SK-N-SH treated with all-trans-retinoic acid at 6 μM for 48 hours (cell line): Measurements from ENCODE around the gene CCDC40.

Source experiments
- BACH2 ChIP-seq: fragments of 250-450 bp; sonication (Bioruptor Pico); IDR thresholded peaks from 2 replicates; pipeline ENCODE4 v1.9.0; 2021; ENCODE audit warnings: mild to moderate bottlenecking, borderline replicate concordance
- CREB5 ChIP-seq: fragments of 250-450 bp; sonication (Bioruptor Pico); IDR thresholded peaks from 2 replicates; pipeline ENCODE4 v1.5.1; 2020; ENCODE audit warnings: low read depth, mild to moderate bottlenecking, moderate library complexity
- CSRNP3 ChIP-seq: fragments of 250-450 bp; sonication (Bioruptor Pico); IDR thresholded peaks from 2 replicates; pipeline ENCODE4 v1.5.1; 2021; ENCODE audit warnings: mild to moderate bottlenecking, moderate library complexity
- GLIS3 ChIP-seq: fragments of 250-450 bp; sonication (Bioruptor Pico); IDR thresholded peaks from 2 replicates; pipeline ENCODE4 v1.5.0; 2020; ENCODE audit warnings: mild to moderate bottlenecking, moderate library complexity
- ISL1 ChIP-seq: fragments of 250-450 bp; sonication (Bioruptor Pico); IDR thresholded peaks from 2 replicates; pipeline ENCODE4 v2.1.2; 2022; ENCODE audit warnings: mild to moderate bottlenecking, moderate library complexity
- OSR1 ChIP-seq: fragments of 250-450 bp; sonication (Bioruptor Pico); IDR thresholded peaks from 2 replicates; pipeline ENCODE4 v1.8.0; 2022; ENCODE audit warnings: moderate library complexity, mild to moderate bottlenecking, inconsistent platforms
- RARB ChIP-seq: fragments of 250-450 bp; sonication (Bioruptor Pico); IDR thresholded peaks from 2 replicates; pipeline ENCODE4 v1.8.0; 2021; ENCODE audit warnings: mild to moderate bottlenecking, moderate library complexity
- TCF4 ChIP-seq: fragments of 250-450 bp; sonication (Bioruptor Pico); IDR thresholded peaks from 2 replicates; pipeline ENCODE4 v1.8.0; 2021; ENCODE audit warnings: mild to moderate bottlenecking, moderate library complexity, borderline replicate concordance
- ZC3H10 ChIP-seq: fragments of 250-450 bp; sonication (Bioruptor Pico); IDR thresholded peaks from 2 replicates; pipeline ENCODE4 v1.5.1; 2021; ENCODE audit warnings: mild to moderate bottlenecking, moderate library complexity
- ZFP3 ChIP-seq: fragments of 250-450 bp; sonication (Bioruptor Pico); IDR thresholded peaks from 2 replicates; pipeline ENCODE4 v1.5.0; 2020; ENCODE audit warnings: mild to moderate bottlenecking, moderate library complexity
- ZFP30 ChIP-seq: fragments of 450-650 bp; formaldehyde crosslinking; IDR thresholded peaks from 2 replicates; pipeline ENCODE4 v1.5.0; 2022; ENCODE audit warnings: mild to moderate bottlenecking, moderate library complexity
- ZNF565 ChIP-seq: fragments of 450-650 bp; formaldehyde crosslinking; conservative IDR thresholded peaks from 2 replicates; pipeline ENCODE4 v1.5.0; 2020; ENCODE audit warnings: low read depth, mild to moderate bottlenecking, moderate library complexity

GRCh38 chr17:80108036-80108971 is 71.9 kb downstream of the CCDC40 start:
- TF ChIP-seq RARB (CRISPR knock-in tag), result no peak
- no peak for TF ChIP-seq TCF4 (CRISPR knock-in tag)
- TF ChIP-seq BACH2 (CRISPR knock-in tag), result no peak
- TF ChIP-seq CSRNP3 (CRISPR knock-in tag), result no peak
- TF ChIP-seq ZFP30 (CRISPR knock-in tag), result no peak
- no peak for TF ChIP-seq ZC3H10
- TF ChIP-seq CREB5 (CRISPR knock-in tag), result no peak
- TF ChIP-seq ISL1 (CRISPR knock-in tag), result no peak
- TF ChIP-seq OSR1 (CRISPR knock-in tag), result no peak
- no peak for TF ChIP-seq ZNF565 (CRISPR knock-in tag)
- TF ChIP-seq GLIS3 (CRISPR knock-in tag), result no peak
- TF ChIP-seq ZFP3 (CRISPR knock-in tag), result no peak
